Esophagus muscularis mucosa (tissue), 4 donors: ENCODE results near the gene EBF3. TPM values are rescaled to one million over a fixed set of nuclear protein-coding genes. Genes with fewer than 3 reads are reported as not detected.

ENCODE experiments used
- DNase-seq: peaks from one replicate; pipeline ENCODE4 v3.0.0-alpha.2; 2017; ENCODE audit errors: extremely low spot score
- H3K27ac ChIP-seq, 4 donors: fragments of 200-600 bp; sonication (generic); replicated peaks in 1 of 4; 1 replicate in 3 of 4; 2 replicates in 1 of 4; pipeline ENCODE4 v1.5.1; 2016 to 2019; ENCODE audit warnings: mild to moderate bottlenecking in 1 of 4
- H3K27me3 ChIP-seq, 4 donors: fragments of 200-600 bp; sonication (generic); one replicate each; pipeline versions ENCODE4 v1.5.1 to v1.6.0; 2016 to 2019
- H3K36me3 ChIP-seq, 4 donors: fragments of 200-600 bp; sonication (generic); one replicate each; pipeline ENCODE4 v1.5.1; 2016 to 2019
- H3K4me1 ChIP-seq, 4 donors: fragments of 200-600 bp; sonication (generic); one replicate each; pipeline ENCODE4 v1.5.1; 2016 to 2019
- H3K4me3 ChIP-seq, 4 donors: fragments of 200-600 bp; sonication (generic); 1 replicate in 2 of 4; 2 replicates in 2 of 4; pipeline ENCODE4 v1.5.1; 2016 to 2019; ENCODE audit warnings: mild to moderate bottlenecking in 4 of 4, moderate library complexity in 1 of 4
- H3K9me3 ChIP-seq, 4 donors: fragments of 200-600 bp; sonication (generic); 1 replicate in 3 of 4; 2 replicates in 1 of 4; pipeline ENCODE4 v1.5.1; 2016 to 2019
- CTCF ChIP-seq, 3 experiments: fragments of 200-600 bp in 2 of 3; fragments of 450-650 bp in 1 of 3; sonication (generic) in 2 of 3; IDR thresholded peaks; one replicate each; pipeline ENCODE4 v1.5.1; 2017 to 2019; ENCODE audit warnings: antibody characterized with exemption in 3 of 3, mild to moderate bottlenecking in 2 of 3, moderate library complexity in 1 of 3
- EP300 ChIP-seq: sonication (generic); formaldehyde crosslinking; IDR thresholded peaks from one replicate; pipeline ENCODE4 v1.6.1; 2017; ENCODE audit warnings: antibody characterized with exemption
- POLR2A ChIP-seq: fragments of 450-650 bp; IDR thresholded peaks from one replicate; pipeline ENCODE4 v1.6.1; 2017; ENCODE audit warnings: antibody characterized with exemption, moderate library complexity, mild to moderate bottlenecking, low read depth
- POLR2AphosphoS5 ChIP-seq, 2 donors: sonication (generic); formaldehyde crosslinking; IDR thresholded peaks; one replicate each; pipeline ENCODE4 v1.6.1; 2017; ENCODE audit warnings: antibody characterized with exemption in 2 of 2
- WGBS: methylation state at CpG from one replicate; pipeline ENCODE4 v1.1.5; 2018; 5-methylcytosine and 5-hydroxymethylcytosine counted together
- intact Hi-C: fragments of 100-400 bp; cut with DNase I; formaldehyde crosslinking; loops from one replicate; pipeline ENCODE4 v1.15.1; 2023
- total RNA-seq, 4 donors: library from RNA; depleted of rRNA; stranded (reverse); fragments of >200 nt; gene quantifications; one replicate each; pipeline versions ENCODE4 v1.1.0 to v1.2.1, GENCODE V29; 2016

EBF3 gene
- total RNA-seq, 4 donors from 2014 or later = 2.9 to 7.3 (median 5.2) TPM

GRCh38 chr10:129809431-129809830, 154.6 kb downstream of the EBF3 start:
- H3K9me3 ChIP-seq = peaks cover 0 to 28% (median 14%) of the 10 kb centered on the region in 4 donors
- 83% methylated on average over 7 of the region's 9 CpGs for WGBS
- no peak overlapping the region for H3K27ac ChIP-seq
- no peaks in the 10 kb centered on the region for H3K4me1 ChIP-seq
- peak; percentile 37 for DNase-seq
- intact Hi-C loops = no loop called here
- no peaks in the 10 kb centered on the region for H3K36me3 ChIP-seq
- H3K4me3 ChIP-seq = no peak overlapping the region
- H3K27me3 ChIP-seq = peaks cover 0 to 16% (median 0%) of the 10 kb centered on the region in 4 donors
- TF ChIP-seq EP300 (no peak), CTCF (IDR thresholded peaks at IDR 0.05) (no peak), POLR2AphosphoS5 (IDR thresholded peaks at IDR 0.05) (no peak), POLR2A (no peak)

GRCh38 chr10:129808092-129808983, 155.7 kb downstream of the EBF3 start:
- peaks cover 0 to 29% (median 18%) of the 10 kb centered on the region in 4 donors for H3K9me3 ChIP-seq
- H3K4me1 ChIP-seq = no peaks in the 10 kb centered on the region
- DNase-seq = peak; percentile 78
- no peaks in the 10 kb centered on the region for H3K36me3 ChIP-seq
- no peak for TF ChIP-seq EP300
- no peak for TF ChIP-seq CTCF (IDR thresholded peaks at IDR 0.05)
- no peak for TF ChIP-seq POLR2AphosphoS5 (IDR thresholded peaks at IDR 0.05)
- no peak for TF ChIP-seq POLR2A
- peaks cover 0 to 16% (median 0%) of the 10 kb centered on the region in 4 donors for H3K27me3 ChIP-seq
- H3K27ac ChIP-seq = no peak overlapping the region
- intact Hi-C loops = no loop called here
- 84% methylated on average over 25 of the region's 26 CpGs for WGBS
- H3K4me3 ChIP-seq = no peak overlapping the region

GRCh38 chr10:129807211-129807610, 156.9 kb downstream of the EBF3 start:
- TF ChIP-seq EP300 = no peak
- TF ChIP-seq POLR2AphosphoS5 (IDR thresholded peaks at IDR 0.05) = no peak
- TF ChIP-seq CTCF (IDR thresholded peaks at IDR 0.05) = no peak
- no peak for TF ChIP-seq POLR2A
- WGBS = 90% methylated on average over 7 of the region's 7 CpGs
- intact Hi-C loops = no loop called here
- peak; percentile 85 for DNase-seq
- Histone ChIP-seq H3K4me1 (no peaks in the 10 kb centered on the region), H3K36me3 (no peaks in the 10 kb centered on the region), H3K27me3 (peaks cover 0 to 7% (median 0%) of the 10 kb centered on the region in 4 donors), H3K9me3 (peaks cover 0 to 40% (median 26%) of the 10 kb centered on the region in 4 donors), H3K4me3 (no peak overlapping the region), H3K27ac (no peak overlapping the region)

GRCh38 chr10:129800796-129801340, 163.2 kb downstream of the EBF3 start:
- intact Hi-C loops = no loop called here
- Histone ChIP-seq H3K4me3 (no peak overlapping the region), H3K36me3 (no peaks in the 10 kb centered on the region), H3K9me3 (peaks cover 0 to 50% (median 24%) of the 10 kb centered on the region in 4 donors), H3K27ac (no peak overlapping the region), H3K4me1 (no peaks in the 10 kb centered on the region), H3K27me3 (peaks cover 0 to 7% (median 0%) of the 10 kb centered on the region in 4 donors)
- no peak for TF ChIP-seq EP300
- TF ChIP-seq CTCF (IDR thresholded peaks at IDR 0.05) = no peak
- TF ChIP-seq POLR2AphosphoS5 (IDR thresholded peaks at IDR 0.05) = no peak
- TF ChIP-seq POLR2A = no peak
- 76% methylated on average over 8 of the region's 14 CpGs for WGBS
- no peak for DNase-seq
